IPS-NIHi11 (cell line): ENCODE data around the gene TMEM9.

Experiments used
- DNase-seq: peaks from one replicate; pipeline ENCODE4 v3.0.0; 2012; ENCODE audit warnings: mixed read lengths, low spot score

TMEM9 gene

GRCh38 chr1:201145816-201146215, 8.5 kb downstream of the TMEM9 start:
- DNase-seq, result no peak

- no peak for DNase-seq
These were observed 9.1 kb downstream of the TMEM9 start for GRCh38 chr1:201145132-201145531.

GRCh38 chr1:201144701-201145100, 9.6 kb downstream of the TMEM9 start:
- DNase-seq, result no peak

GRCh38 chr1:201143726-201144635, 10.3 kb downstream of the TMEM9 start:
- DNase-seq, result no peak

- no peak for DNase-seq
These were observed 11.2 kb downstream of the TMEM9 start for GRCh38 chr1:201142849-201143725.

GRCh38 chr1:201142011-201142848, 12.0 kb downstream of the TMEM9 start:
- DNase-seq, result no peak

GRCh38 chr1:201141418-201141817, 12.9 kb downstream of the TMEM9 start:
- no peak for DNase-seq

- DNase-seq, result no peak
These were observed 13.4 kb downstream of the TMEM9 start for GRCh38 chr1:201140941-201141260.

- no peak for DNase-seq
These were observed 13.9 kb downstream of the TMEM9 start for GRCh38 chr1:201140235-201140940.

GRCh38 chr1:201139756-201140155, 14.5 kb downstream of the TMEM9 start:
- no peak for DNase-seq

GRCh38 chr1:201139306-201139705, 15.0 kb downstream of the TMEM9 start:
- no peak for DNase-seq

- no peak for DNase-seq
These were observed 15.9 kb downstream of the TMEM9 start for GRCh38 chr1:201138311-201138840.

- DNase-seq, result no peak
These were observed 16.5 kb downstream of the TMEM9 start for GRCh38 chr1:201137579-201138310.

- DNase-seq, result no peak
These were observed 17.3 kb downstream of the TMEM9 start for GRCh38 chr1:201137024-201137392.

- no peak for DNase-seq
These were observed 17.8 kb downstream of the TMEM9 start for GRCh38 chr1:201136355-201137023.

- no peak for DNase-seq
These were observed 19.9 kb downstream of the TMEM9 start for GRCh38 chr1:201134405-201134804.

GRCh38 chr1:201131398-201131797, 22.9 kb downstream of the TMEM9 start:
- no peak for DNase-seq

- no peak for DNase-seq
These were observed 25.3 kb downstream of the TMEM9 start for GRCh38 chr1:201128962-201129361.

- no peak for DNase-seq
These were observed 25.8 kb downstream of the TMEM9 start for GRCh38 chr1:201128476-201128875.
